HEK293T (cell line): ENCODE results near the gene SLC25A33.

ENCODE experiments used
- ARNT ChIP-seq: fragments of 450-650 bp; IDR thresholded peaks from 2 replicates; pipeline ENCODE4 v1.6.1; 2017; ENCODE audit warnings: mild to moderate bottlenecking
- BHLHE40 ChIP-seq: fragments of 450-650 bp; IDR thresholded peaks from 2 replicates; pipeline ENCODE4 v1.6.1; 2016; ENCODE audit warnings: mild to moderate bottlenecking, moderate library complexity, borderline replicate concordance
- FOXA1 ChIP-seq: fragments of 450-650 bp; IDR thresholded peaks from 2 replicates; pipeline ENCODE4 v1.6.1; 2016; ENCODE audit warnings: mild to moderate bottlenecking
- FOXK2 ChIP-seq: fragments of 450-650 bp; IDR thresholded peaks from 2 replicates; pipeline ENCODE4 v1.6.1; 2016; ENCODE audit warnings: mild to moderate bottlenecking
- HDGF ChIP-seq: fragments of 450-650 bp; IDR thresholded peaks from 2 replicates; pipeline ENCODE4 v1.6.1; 2017; ENCODE audit warnings: antibody characterized with exemption, borderline replicate concordance
- SP1 ChIP-seq: fragments of 450-650 bp; IDR thresholded peaks from 2 replicates; pipeline ENCODE4 v1.6.1; 2017
- ZNF384 ChIP-seq: fragments of 450-650 bp; IDR thresholded peaks from 2 replicates; pipeline ENCODE4 v1.6.1; 2016

GRCh38 chr1:9594471-9595155 is 55.3 kb downstream of the SLC25A33 start:
- TF ChIP-seq ZNF384 (no peak), SP1 (no peak), FOXA1 (no peak), FOXK2 (no peak), BHLHE40 (no peak), HDGF (no peak), ARNT (no peak)
